ENCODE data around the gene DYRK1A.

Gene DYRK1A

GRCh38 chr21:37365517-37366481 lies 774 bp upstream of the DYRK1A start:
- peak; percentile 47 to 68 for DNase-seq

GRCh38 chr21:37367336-37367702 lies 746 bp downstream of the DYRK1A start:
- DNase-seq, result peak in 1 of 2 donors; percentile 40

- peak in 1 of 2 donors; percentile 38 for DNase-seq
Measured at GRCh38 chr21:37367703-37368540, 1.3 kb downstream of the DYRK1A start.

GRCh38 chr21:37368541-37369279 lies 2.1 kb downstream of the DYRK1A start:
- DNase-seq, result peak in 1 of 2 donors; percentile 19

GRCh38 chr21:37369307-37369854 lies 2.8 kb downstream of the DYRK1A start:
- no peak for DNase-seq

GRCh38 chr21:37370152-37371040 lies 3.8 kb downstream of the DYRK1A start:
- peak; percentile 13 to 38 for DNase-seq

GRCh38 chr21:37371041-37371397 lies 4.4 kb downstream of the DYRK1A start:
- no peak for DNase-seq

- DNase-seq, result no peak
Measured at GRCh38 chr21:37372127-37372731, 5.7 kb downstream of the DYRK1A start.

GRCh38 chr21:37372951-37373350 lies 6.4 kb downstream of the DYRK1A start:
- DNase-seq, result peak in 1 of 2 donors; percentile 1

- no peak for DNase-seq
Measured at GRCh38 chr21:37373539-37373938, 7.0 kb downstream of the DYRK1A start.

- no peak for DNase-seq
Measured at GRCh38 chr21:37374027-37374426, 7.5 kb downstream of the DYRK1A start.

- DNase-seq, result no peak
Measured at GRCh38 chr21:37375866-37376574, 9.4 kb downstream of the DYRK1A start.

- DNase-seq, result no peak
Measured at GRCh38 chr21:37378700-37379139, 12.1 kb downstream of the DYRK1A start.

- no peak for DNase-seq
Measured at GRCh38 chr21:37380349-37381323, 14.1 kb downstream of the DYRK1A start.

GRCh38 chr21:37381883-37382585 lies 15.5 kb downstream of the DYRK1A start:
- DNase-seq, result no peak

GRCh38 chr21:37383086-37383485 lies 16.5 kb downstream of the DYRK1A start:
- DNase-seq, result no peak

GRCh38 chr21:37383784-37384311 lies 17.3 kb downstream of the DYRK1A start:
- DNase-seq, result no peak

- no peak for DNase-seq
Measured at GRCh38 chr21:37384416-37384815, 17.8 kb downstream of the DYRK1A start.
